ENCODE data around the gene ATXN1. TPM values are rescaled to one million over a fixed set of nuclear protein-coding genes. Genes with fewer than 3 reads are reported as not detected.

ATXN1 gene
- total and polyA plus RNA-seq, 2 experiments from 2014 or later = 4.8 to 9.1 TPM

GRCh38 chr6:16294371-16294770 lies 466.9 kb downstream of the ATXN1 start:
- no peaks in the 10 kb centered on the region for H3K27me3 ChIP-seq (ENCODE audit: insufficient read depth)
- no peak for DNase-seq (ENCODE audit: low spot score)
- Mint-ChIP-seq H3K4me3 (no peak overlapping the region), H3K9me3 (no peaks in the 10 kb centered on the region; the same call in 2 of the 3 replicates), H3K27me3 (ENCODE audit: insufficient read depth, low read depth, poor library complexity) (peaks cover 12% of the 10 kb centered on the region), H3K36me3 (ENCODE audit: low read depth) (no peaks in the 10 kb centered on the region), H3K27ac (no peak overlapping the region), H3K4me1 (peaks cover 8% of the 10 kb centered on the region)
- no peak for ATAC-seq
- no peaks in the 10 kb centered on the region for H3K9me2 ChIP-seq (ENCODE audit: insufficient read depth)
- no peaks in the 10 kb centered on the region for H3K79me2 ChIP-seq (replicated peaks; ENCODE audit: insufficient read depth)
- H3K4me2 ChIP-seq = no peak overlapping the region
- H3K36me3 ChIP-seq (ENCODE audit: insufficient read depth) = no peaks in the 10 kb centered on the region
- H2AFZ ChIP-seq = no peak overlapping the region
- no peak overlapping the region for H3K27ac ChIP-seq (ENCODE audit: low read depth)
- H3K4me3 ChIP-seq = no peak overlapping the region
- no peaks in the 10 kb centered on the region for H4K20me1 ChIP-seq (replicated peaks; ENCODE audit: insufficient read depth)
- TF ChIP-seq EZH2 (IDR thresholded peaks at IDR 0.05; ENCODE audit: low read depth, unreplicated experiment) (no peak), ETS1 (IDR thresholded peaks at IDR 0.05) (no peak), STAT1 (IDR thresholded peaks at IDR 0.05; ENCODE audit: unreplicated experiment) (no peak), NANOG (IDR thresholded peaks at IDR 0.05; ENCODE audit: borderline replicate concordance) (no peak), ZNF462 (CRISPR knock-in tag; IDR thresholded peaks at IDR 0.05) (no peak), JUNB (IDR thresholded peaks at IDR 0.05; ENCODE audit: unreplicated experiment) (no peak), REST (IDR thresholded peaks at IDR 0.05; ENCODE audit: unreplicated experiment) (no peak), CREB1 (CRISPR knock-in tag; IDR thresholded peaks at IDR 0.05; ENCODE audit: low read depth) (no peak), EZH2phosphoT487 (IDR thresholded peaks at IDR 0.05; ENCODE audit: unreplicated experiment) (no peak), ZNF114 (CRISPR knock-in tag; IDR thresholded peaks at IDR 0.05) (no peak), POLR2AphosphoS5 (IDR thresholded peaks at IDR 0.05; ENCODE audit: low read depth) (no peak), ZNF331 (CRISPR knock-in tag; IDR thresholded peaks at IDR 0.05; ENCODE audit: low read depth) (no peak)
- TF ChIP-seq, protein P1, sequence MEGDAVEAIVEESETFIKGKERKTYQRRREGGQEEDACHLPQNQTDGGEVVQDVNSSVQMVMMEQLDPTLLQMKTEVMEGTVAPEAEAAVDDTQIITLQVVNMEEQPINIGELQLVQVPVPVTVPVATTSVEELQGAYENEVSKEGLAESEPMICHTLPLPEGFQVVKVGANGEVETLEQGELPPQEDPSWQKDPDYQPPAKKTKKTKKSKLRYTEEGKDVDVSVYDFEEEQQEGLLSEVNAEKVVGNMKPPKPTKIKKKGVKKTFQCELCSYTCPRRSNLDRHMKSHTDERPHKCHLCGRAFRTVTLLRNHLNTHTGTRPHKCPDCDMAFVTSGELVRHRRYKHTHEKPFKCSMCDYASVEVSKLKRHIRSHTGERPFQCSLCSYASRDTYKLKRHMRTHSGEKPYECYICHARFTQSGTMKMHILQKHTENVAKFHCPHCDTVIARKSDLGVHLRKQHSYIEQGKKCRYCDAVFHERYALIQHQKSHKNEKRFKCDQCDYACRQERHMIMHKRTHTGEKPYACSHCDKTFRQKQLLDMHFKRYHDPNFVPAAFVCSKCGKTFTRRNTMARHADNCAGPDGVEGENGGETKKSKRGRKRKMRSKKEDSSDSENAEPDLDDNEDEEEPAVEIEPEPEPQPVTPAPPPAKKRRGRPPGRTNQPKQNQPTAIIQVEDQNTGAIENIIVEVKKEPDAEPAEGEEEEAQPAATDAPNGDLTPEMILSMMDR (conservative IDR thresholded peaks at IDR 0.05; ENCODE audit: low read depth in 2 of 2) = no peak
- no peaks in the 10 kb centered on the region for H3K4me1 ChIP-seq (ENCODE audit: insufficient read depth)
- no peaks in the 10 kb centered on the region for H3F3A ChIP-seq (replicated peaks; ENCODE audit: low read depth)

Data from GM23338 (cell line).